HG03354 (cell line): ENCODE data around the gene SHOX.
"Not testable (repeated sequence)": the region's sequence is repeated elsewhere in the genome, so short reads cannot be mapped to it uniquely, and the experiment has no call there.

Experiments used
- ATAC-seq: cut with Tn5 transposase; IDR thresholded peaks from one replicate; pipeline ENCODE4 v1.9.1; 2021; ENCODE audit warnings: mild to moderate bottlenecking; ENCODE audit not compliant: unreplicated experiment, poor library complexity, severe bottlenecking

The SHOX gene

DNA sequence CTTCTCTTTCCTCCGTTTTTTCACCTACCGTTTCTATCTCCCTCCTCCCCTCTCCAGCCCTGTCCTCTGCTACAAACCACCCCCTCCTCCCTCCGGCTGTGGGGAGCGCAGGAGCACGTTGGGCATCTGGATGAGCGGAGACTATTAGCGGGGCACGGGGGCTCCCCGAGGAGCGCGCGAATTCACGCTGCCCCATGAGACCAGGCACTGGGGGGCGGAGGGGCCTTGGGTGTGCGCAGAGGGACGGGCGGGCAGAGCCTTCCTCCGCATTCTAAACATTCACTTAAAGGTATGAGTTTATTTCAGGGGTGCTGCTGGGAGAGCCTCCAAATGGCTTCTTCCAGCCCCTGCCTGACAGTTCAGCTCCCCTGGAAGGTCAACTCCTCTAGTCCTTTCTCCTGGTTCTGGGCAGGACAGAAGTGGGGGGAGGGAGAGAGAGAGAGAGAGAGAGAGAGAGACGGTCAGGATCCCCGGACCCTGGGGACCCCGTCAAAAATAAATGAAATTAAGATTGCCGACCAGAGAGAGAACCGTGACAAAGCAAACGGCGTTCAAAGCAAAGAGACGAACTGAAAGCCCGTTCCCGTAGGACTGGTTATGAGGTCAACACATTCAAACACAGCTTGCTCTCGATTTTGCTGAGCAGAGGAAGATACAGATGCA, 5.0 kb downstream of the SHOX start:
- ATAC-seq = no peak

- ATAC-seq = no peak
These were observed 6.5 kb downstream of the SHOX start for GRCh38 chrX:636981-637659.

GRCh38 chrX:637660-638481, 7.3 kb downstream of the SHOX start:
- ATAC-seq = no peak

DNA sequence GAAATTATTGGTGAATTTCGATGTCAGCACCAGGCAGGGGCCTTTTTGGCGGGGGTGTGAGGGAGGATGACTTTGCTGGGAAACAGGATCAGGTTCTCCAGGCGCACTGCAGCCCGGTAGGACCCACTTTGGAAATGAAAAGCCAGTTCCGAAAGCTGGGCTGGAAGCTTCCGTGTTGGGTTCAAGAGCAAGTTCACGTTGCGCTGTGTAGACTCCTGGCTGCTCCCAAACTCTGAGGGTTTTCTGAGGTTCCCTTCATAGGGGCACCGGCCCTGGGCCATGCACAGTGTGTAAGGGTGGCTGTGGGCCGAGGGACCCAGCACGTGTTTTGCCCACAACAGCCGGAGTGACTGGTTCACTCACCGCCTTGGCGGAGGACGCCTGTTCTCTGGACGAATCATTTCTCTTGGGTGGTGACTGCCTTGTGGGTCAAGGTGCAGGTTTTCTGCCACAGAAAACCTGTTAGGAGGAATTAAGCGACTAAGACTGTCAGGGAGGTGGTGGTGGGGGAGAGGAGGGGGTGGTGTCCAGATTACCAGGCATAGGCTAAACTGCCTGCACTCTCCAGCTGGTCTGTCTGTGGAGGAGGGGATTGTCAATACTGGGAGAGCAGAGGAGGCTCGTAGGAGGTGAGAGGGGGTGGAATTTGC, 8.0 kb downstream of the SHOX start:
- no peak for ATAC-seq

- ATAC-seq = no peak
These were observed 8.6 kb downstream of the SHOX start for GRCh38 chrX:639151-639550.

DNA sequence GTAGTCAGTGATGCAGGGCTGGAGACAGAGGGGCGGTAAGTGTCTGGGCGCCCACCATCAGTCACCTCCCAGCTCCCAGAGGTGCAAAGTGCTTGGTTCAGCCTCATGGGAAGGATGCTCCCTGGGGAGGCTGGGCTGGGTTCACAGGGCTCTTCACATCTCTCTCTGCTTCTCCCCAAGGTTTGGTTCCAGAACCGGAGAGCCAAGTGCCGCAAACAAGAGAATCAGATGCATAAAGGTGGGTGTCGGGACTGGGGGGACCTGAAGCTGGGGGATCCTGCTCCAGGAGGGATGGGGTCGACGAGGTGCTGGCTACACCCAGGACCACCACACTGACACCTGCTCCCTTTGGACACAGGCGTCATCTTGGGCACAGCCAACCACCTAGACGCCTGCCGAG, 10.1 kb downstream of the SHOX start:
- ATAC-seq = no peak

DNA sequence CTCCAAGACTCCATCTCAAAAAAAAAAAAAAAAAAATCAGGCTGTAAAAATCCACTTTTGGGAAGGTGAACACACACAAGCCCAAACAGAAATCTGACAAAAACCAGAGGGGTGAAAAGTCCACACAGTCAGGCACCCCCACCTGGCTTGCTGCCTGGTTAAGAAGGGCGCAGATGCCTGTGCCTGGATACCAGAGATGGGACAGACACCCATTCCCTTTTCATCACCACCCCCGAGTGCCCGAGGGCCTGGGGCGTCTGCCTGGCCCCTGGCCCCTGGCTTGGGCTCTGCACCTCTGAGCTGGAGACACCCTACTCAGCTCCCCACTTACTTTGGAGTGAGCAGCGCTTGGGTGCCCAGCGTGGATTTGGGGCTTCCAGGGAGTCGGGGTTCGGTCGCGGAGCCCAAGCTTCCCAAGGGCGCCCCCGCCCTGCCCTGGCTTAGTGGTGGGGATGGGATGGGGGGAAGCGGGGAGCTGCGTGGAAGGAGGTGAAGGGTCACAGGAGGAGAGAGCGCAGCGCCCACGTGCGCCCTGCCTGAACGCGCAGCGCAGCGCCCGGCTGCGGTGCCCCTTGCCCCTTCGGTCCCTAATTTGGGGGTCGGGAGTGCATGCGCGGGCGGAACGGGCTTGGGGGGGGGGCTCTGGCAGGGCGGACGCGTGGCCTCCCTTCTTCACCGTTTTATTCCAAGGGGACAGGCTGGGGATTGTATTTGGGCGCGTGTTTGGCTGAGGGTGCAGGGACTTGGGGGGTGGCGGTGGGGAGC, 11.3 kb downstream of the SHOX start:
- no peak for ATAC-seq

DNA sequence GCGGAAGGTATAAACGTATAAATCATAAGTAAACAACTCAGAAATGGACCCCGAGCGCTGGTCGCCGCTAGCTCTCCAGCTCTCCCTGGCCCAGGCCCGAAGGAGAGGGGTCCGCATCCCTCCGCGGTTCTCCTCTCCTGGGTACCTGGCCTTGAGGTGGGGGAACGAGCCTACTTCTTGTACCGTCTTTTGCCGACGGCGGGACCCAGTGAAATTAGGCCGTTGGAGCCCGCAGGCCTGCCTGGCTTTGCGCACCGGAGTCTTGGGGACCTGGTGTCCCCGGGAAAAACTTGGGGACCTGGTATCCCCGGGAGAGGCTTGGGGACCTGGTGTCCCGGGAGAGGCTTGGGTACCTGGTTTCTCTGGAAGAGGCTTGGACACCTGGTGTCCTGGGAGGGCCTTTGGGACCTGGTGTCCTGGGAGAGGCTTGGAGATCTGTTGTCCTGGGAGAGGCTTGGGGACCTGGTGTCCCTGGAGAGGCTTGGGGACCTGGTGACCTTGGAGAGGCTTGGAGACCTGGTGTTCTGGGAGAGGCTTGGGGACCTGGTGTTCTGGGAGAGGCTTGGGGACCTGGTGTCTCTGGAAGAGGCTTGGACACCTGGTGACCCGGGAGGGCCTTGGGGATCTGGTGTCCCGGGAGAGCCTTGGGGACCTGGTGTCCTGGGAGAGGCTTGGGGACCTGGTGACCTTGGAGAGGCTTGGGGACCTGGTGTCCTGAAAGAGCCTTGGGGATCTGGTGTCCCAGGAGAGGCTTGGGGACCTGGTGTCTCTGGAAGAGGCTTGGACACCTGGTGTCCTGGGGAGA, 12.0 kb downstream of the SHOX start:
- no peak for ATAC-seq

DNA sequence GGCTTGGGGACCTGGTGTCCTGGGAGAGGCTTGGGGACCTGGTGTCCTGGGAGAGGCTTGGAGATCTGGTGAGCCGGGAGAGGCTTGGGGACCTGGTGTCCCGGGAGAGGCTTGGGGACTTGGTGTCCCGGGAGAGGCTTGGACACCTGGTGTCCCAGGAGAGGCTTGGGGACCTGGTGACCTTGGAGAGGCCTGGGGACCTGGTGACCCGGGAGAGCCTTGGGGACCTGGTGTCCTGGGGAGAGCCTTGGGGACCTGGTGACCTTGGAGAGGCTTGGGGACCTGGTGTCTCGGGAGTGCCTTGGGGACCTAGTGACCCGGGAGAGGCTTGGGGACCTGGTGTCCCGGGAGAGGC, 12.6 kb downstream of the SHOX start:
- ATAC-seq = no peak

- no peak for ATAC-seq
These were observed 13.3 kb downstream of the SHOX start for GRCh38 chrX:643911-644303.

- no peak for ATAC-seq
These were observed 14.0 kb downstream of the SHOX start for GRCh38 chrX:644304-645281.

DNA sequence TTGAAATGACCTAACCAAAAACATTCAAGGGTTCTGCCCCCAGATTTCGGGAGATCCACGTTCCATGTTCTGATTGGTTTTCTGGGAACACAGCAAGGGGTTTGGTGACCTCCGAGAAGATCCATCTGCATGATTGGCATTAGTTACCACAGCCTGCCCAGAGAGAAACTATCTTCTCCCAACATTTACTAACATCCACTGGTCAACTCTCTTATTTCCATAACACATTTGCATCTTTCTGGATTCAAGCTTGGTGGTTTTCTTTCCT, 15.6 kb downstream of the SHOX start:
- ATAC-seq = no peak

GRCh38 chrX:646796-647195, 16.2 kb downstream of the SHOX start:
- ATAC-seq = no peak

DNA sequence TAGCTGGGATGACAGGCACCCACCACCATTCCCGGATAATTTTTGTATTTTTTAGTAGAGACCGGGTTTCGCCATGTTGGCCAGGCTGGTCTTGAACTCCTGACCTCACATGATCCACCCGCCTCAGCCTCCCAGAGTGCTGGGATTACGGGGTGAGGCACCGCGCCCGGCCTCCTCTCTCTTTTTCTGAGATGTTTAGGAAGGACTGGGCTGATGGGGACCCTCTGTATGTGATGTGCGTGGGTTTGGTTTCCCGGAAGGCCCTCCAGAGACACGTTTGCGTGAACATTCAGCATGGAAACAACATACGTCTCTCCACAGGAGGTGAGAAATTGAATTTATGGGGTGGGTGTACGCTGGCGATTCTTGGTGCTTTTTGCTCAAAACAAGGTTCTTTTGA, 18.6 kb downstream of the SHOX start:
- no peak for ATAC-seq

- ATAC-seq = no peak
These were observed 19.7 kb downstream of the SHOX start for GRCh38 chrX:650324-650723.

DNA sequence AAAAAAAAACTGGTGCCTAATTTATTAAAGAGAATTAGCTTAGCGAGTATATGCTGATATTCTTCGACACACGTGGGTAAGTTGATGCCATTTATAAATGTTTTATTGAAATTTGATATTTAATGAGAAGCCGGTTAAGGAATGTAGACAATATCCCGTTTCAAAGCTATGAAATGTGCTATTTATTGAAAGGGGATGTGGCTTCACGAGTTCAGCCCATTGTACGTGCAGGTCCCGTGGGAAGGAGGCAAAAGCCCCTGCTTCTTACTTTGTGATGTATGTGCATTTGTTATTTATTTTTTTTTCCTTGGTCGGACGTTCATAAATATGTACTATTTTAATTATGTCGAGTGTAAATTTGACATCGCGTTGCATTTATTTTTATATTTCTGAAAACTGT, 20.2 kb downstream of the SHOX start:
- no peak for ATAC-seq

DNA sequence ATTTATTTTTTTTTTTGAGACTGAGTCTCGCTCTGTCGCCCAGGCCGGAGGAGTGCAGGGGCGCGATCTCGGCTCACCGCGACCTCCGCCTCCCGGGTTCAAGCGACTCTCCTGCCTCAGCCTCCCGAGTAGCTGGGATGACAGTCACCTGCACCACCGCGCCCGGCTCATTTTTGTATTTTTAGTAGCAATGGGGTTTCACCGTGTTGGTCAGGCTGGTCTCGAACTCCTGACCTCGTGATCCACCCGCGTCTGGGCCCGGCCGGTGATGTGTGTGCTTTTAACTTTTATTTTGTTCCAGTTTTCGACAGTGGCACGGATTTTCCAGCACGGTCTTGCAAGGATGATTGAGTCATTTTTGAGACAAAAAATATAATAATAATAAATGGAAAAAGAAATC, 21.3 kb downstream of the SHOX start:
- ATAC-seq = not testable (repeated sequence)

DNA sequence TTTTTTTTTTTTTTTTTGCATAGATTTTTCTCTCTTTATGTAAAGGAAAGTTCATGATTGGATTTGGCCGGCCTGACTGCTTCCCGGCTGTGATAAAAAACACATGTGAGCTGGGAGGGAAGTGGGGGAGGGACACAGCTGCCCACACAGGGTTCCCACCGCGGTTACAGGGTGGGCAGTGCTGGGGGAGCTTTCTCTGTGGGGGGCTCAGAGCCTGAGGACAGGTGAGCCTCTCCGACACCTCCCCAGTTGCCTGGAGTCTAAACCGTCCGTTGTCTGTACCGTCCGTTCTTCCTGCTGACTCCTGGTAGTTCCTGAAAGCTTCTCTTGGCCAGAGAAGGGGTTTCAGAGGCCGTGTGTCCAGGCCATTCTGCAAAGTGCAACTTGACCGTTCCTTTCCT, 21.8 kb downstream of the SHOX start:
- ATAC-seq = no peak
